ENCODE data around the gene ICA1L.
"Not testable (repeated sequence)": the region's sequence is repeated elsewhere in the genome, so short reads cannot be mapped to it uniquely, and the experiment has no call there.

The ICA1L gene

GRCh38 chr2:202847693-202848524 is 23.7 kb downstream of the ICA1L start:
- DNase-seq: no peak

- no peak for DNase-seq
These were observed 26.9 kb downstream of the ICA1L start for GRCh38 chr2:202844656-202845055.

- no peak for DNase-seq
These were observed 28.9 kb downstream of the ICA1L start for GRCh38 chr2:202842690-202843089.

GRCh38 chr2:202841090-202841867 is 30.3 kb downstream of the ICA1L start:
- no peak for DNase-seq

- peak; percentile 41 for DNase-seq
These were observed 40.0 kb downstream of the ICA1L start for GRCh38 chr2:202831242-202832220.

- no peak for DNase-seq
These were observed 46.7 kb downstream of the ICA1L start for GRCh38 chr2:202824901-202825300.

- DNase-seq: no peak
These were observed 49.2 kb downstream of the ICA1L start for GRCh38 chr2:202822411-202822810.

GRCh38 chr2:202821206-202822160 is 50.1 kb downstream of the ICA1L start:
- no peak for DNase-seq

- no peak for DNase-seq
These were observed 53.2 kb downstream of the ICA1L start for GRCh38 chr2:202818321-202818720.

- no peak for DNase-seq
These were observed 53.8 kb downstream of the ICA1L start for GRCh38 chr2:202817771-202818170.

- no peak for DNase-seq
These were observed 55.8 kb downstream of the ICA1L start for GRCh38 chr2:202815548-202816360.

GRCh38 chr2:202814226-202814625 is 57.3 kb downstream of the ICA1L start:
- no peak for DNase-seq

- DNase-seq: no peak
These were observed 58.2 kb downstream of the ICA1L start for GRCh38 chr2:202813387-202813786.

- DNase-seq: no peak
These were observed 62.8 kb downstream of the ICA1L start for GRCh38 chr2:202808754-202809153.

GRCh38 chr2:202807431-202808138 is 64.0 kb downstream of the ICA1L start:
- DNase-seq: not testable (repeated sequence)

- DNase-seq: not testable (repeated sequence)
These were observed 65.7 kb downstream of the ICA1L start for GRCh38 chr2:202805911-202806310.

GRCh38 chr2:202797944-202798343 is 73.6 kb downstream of the ICA1L start:
- no peak for DNase-seq

GRCh38 chr2:202790676-202791075 is 80.9 kb downstream of the ICA1L start:
- DNase-seq: no peak

GRCh38 chr2:202786842-202787241 is 84.7 kb downstream of the ICA1L start:
- no peak for DNase-seq

GRCh38 chr2:202782940-202783558 is 88.5 kb downstream of the ICA1L start:
- no peak for DNase-seq
